HFF-Myc (cell line): ENCODE data around the gene CACNA1E.

Experiments
- DNase-seq: peaks from one replicate; pipeline ENCODE4 v3.0.0-alpha.2; 2011; ENCODE audit warnings: low read depth; ENCODE audit errors: extremely low read depth
- H3K4me3 ChIP-seq: replicated peaks from 2 replicates; pipeline ENCODE4 v1.5.1; 2011; ENCODE audit warnings: low read depth, mild to moderate bottlenecking, control low read depth, low read length
- TF ChIP-seq, protein P1 (sequence below): IDR thresholded peaks from 2 replicates; pipeline ENCODE4 v1.5.1; 2012; ENCODE audit warnings: mild to moderate bottlenecking, low read depth, low read length, control low read depth; ENCODE audit errors: missing control alignments

The CACNA1E gene

DNA sequence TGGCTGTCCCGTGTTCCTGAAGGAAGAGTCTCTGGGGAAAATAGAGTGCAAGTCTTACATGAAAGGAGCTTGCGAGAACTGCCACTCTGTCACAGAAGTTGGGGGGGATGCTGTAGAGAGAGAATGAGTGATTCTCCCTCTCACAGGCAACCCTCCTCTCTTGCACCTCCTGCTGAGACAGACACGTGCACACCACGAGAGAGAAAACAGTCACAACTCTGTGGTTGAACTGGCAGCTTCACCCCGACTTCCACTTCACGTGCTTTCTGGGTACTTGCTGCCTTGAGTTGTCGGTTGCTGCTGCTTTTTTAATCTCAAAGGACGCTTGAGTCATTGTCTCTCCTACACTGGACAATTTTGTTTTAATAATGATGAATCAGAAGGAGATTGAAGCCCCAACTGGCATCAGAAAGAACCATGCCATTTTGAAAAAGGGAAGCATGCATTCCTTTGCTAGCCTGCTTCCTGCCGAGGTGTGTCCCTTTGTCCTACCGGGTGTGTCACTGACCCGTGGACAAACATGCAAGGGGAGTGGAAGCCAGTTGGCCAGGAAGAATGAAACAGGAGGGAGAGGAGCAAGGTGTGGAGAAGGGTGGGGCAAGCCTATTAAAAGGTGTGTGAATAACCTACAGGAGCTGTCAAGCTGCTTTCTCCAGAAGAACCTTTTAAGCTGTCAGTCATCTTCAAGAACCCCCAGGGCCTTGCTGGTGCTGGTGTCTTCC lies 164.2 kb downstream of the CACNA1E start:
- TF ChIP-seq, protein P1, sequence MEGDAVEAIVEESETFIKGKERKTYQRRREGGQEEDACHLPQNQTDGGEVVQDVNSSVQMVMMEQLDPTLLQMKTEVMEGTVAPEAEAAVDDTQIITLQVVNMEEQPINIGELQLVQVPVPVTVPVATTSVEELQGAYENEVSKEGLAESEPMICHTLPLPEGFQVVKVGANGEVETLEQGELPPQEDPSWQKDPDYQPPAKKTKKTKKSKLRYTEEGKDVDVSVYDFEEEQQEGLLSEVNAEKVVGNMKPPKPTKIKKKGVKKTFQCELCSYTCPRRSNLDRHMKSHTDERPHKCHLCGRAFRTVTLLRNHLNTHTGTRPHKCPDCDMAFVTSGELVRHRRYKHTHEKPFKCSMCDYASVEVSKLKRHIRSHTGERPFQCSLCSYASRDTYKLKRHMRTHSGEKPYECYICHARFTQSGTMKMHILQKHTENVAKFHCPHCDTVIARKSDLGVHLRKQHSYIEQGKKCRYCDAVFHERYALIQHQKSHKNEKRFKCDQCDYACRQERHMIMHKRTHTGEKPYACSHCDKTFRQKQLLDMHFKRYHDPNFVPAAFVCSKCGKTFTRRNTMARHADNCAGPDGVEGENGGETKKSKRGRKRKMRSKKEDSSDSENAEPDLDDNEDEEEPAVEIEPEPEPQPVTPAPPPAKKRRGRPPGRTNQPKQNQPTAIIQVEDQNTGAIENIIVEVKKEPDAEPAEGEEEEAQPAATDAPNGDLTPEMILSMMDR = no peak

DNA sequence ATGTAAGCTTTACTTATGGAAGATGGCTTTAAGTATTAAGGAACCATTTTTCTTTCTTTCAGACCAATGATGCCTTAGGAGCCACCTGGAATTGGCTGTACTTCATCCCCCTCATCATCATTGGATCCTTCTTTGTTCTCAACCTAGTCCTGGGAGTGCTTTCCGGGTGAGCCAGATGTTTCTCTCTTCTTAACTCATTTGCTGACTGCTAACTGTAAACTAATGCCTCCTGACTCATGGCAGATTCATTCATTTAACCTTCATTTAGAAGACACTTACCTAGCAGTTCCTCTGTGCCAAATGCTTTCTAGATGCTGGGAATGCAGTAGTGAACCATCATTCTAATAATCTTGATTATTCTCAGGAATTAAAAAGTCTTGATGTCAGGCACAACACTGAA lies 168.0 kb downstream of the CACNA1E start:
- DNase-seq = no peak
- no peak overlapping the region for H3K4me3 ChIP-seq
- TF ChIP-seq, protein P1 = no peak

More for the DNA sequence above, 164.2 kb downstream of the CACNA1E start:
- no peak overlapping the region for H3K4me3 ChIP-seq
- DNase-seq = no peak

DNA sequence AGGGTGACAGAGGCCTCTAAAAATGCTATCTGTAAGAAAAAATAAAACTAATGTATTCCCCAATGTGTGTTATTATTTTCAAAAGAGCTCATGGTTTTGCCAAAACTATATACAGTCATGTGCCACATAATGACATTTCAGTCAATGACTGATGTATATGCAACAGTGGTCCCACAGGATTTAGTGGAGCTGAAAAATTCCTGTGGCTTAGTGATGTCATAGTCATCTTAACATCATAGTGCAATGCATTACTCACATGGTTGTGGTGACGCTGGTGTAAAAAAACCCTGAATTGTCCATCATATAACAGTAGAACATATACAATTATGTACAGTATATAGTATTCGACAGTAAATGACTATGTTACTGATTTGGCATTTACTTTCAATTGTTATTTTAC lies 172.4 kb downstream of the CACNA1E start:
- no peak overlapping the region for H3K4me3 ChIP-seq
- TF ChIP-seq, protein P1 = no peak
- no peak for DNase-seq

DNA sequence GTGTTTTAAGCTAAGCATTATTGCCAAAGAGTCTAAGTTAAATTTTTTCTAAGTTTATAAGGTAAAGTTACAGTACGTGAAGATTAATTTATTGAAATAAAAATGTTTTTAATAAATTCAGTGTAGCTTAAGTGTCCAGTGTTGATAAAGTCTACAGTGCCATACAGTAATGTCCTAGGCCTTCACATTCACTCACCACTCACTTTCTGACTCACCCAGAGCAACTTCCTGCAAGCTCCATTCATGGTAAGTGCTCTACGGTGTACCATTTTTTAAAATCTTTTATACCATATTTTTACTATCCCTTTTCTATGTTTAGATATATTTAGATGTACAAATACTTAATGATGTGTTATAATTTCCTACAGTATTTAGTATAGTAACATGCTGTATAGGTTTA lies 173.2 kb downstream of the CACNA1E start:
- H3K4me3 ChIP-seq = no peak overlapping the region
- TF ChIP-seq, protein P1 = no peak
- no peak for DNase-seq

DNA sequence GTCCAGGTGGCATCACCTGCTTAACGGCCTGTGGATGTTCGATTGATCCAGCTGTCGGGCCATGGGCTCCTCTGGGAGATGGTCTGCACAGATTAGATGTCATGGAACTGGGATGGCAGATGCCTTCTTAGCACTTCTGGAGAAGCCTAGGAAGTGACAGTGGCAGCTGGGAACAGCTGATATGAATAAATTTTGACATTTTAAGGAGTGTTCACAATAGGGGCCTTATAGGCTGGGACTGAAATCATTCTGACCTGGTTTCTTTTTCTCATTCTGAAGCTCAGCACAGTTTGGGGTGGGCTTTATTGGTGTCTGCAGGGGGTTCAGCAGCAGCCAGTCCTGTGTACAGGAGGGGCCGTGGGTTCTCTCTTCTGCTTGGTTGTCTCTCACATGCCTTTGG lies 175.3 kb downstream of the CACNA1E start:
- no peak for DNase-seq
- no peak overlapping the region for H3K4me3 ChIP-seq
- TF ChIP-seq, protein P1 = no peak

DNA sequence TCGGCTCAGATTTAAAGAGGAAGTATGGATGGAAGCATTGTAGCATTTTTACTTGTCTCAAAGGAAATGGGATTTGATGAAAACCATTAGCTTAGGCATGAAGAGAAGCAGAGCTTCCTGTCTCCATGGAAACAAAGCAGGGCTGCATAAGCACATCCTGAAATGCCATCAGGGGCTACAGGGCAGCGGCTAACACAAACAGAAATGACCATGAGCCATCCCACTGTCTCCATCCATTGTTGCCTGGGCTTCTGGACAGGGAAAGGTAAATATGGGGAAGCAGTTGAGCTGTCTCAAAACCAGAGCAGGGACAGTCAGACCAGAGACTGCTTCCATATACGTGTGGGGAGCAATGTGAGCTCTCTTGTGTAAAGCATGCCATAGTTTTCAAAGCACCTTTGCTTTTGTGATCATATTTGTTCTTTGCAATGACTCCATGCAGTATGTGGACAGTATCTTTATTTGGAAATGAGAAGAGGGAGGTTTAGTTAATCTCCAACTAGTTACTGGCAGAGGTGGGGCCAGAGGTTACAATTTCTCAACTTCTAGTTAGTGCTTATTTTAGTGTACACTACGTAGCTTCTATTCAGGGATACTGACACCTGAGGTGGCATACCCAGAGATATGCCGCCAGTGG lies 176.1 kb downstream of the CACNA1E start:
- DNase-seq = no peak
- TF ChIP-seq, protein P1 = no peak
- H3K4me3 ChIP-seq = no peak overlapping the region

DNA sequence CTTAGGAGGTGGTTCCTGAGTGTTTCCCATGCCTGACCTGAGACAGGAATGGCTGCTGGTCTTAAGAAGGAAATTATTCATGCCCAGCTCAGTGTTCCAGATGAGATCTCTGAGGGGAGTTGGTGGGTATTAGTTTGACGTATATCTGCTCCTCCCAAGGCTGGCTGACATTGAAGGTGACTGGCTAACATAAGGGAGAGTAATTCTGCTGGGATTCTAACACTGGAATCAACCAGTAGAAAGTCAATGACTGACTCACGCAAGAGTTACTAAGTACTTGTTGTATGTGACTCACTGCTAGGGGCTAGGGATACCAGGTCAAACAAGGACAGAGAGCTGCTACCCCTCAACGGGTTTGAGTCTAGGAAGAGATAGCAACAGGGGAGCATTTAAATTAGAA lies 177.3 kb downstream of the CACNA1E start:
- no peak for DNase-seq
- H3K4me3 ChIP-seq = no peak overlapping the region
- TF ChIP-seq, protein P1 = no peak
